NCI-H82 (cell line): Measurements from ENCODE around the gene ATE1.
"Not testable (repeated sequence)": the region's sequence is repeated elsewhere in the genome, so short reads cannot be mapped to it uniquely, and the experiment has no call there.

Experiments
- DNase-seq: peaks from one replicate; lab custom pipeline; 2025; lab: John Stamatoyannopoulos, UW

ATE1 gene

DNA sequence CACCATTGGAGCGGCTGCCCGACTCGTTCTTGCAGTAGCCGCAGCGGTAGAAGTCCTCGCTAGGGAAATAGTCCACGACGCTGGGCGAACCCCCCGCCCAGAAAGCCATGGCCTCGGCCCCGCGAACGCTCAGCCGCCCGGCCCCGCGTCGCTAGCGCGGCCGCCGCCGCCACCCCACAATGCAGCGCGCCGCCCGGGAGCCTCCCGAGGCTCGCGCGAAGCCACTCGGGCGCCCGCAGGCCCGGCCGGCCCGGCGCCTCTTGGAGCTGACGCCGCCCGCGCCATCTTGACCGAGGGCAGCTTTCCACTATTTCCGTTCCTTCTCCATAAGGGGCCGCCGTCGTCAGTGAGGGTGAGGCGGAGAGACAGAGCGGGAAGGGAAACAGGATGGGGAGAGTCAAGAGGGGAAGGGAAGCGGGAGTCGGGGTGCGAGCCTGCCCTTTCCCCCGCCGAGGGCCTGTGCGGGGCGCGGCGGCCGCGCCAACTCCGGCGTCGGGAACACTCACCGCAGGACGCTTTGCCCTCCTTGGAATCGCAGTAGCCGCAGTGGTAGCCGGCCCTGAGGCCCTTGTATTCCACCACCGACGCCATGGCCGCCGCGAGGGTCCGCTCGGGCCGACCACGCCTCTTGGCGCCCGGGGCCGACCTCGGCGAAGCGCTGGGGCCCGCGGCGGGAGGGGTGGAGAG is at the start of gene ATE1:
TSS of gene ATE1 (minus strand) at position 191 of the 687 bp plus-strand sequence. CDS start at position 109, 82 bp downstream.
- DNase-seq: peak; percentile 92

DNA sequence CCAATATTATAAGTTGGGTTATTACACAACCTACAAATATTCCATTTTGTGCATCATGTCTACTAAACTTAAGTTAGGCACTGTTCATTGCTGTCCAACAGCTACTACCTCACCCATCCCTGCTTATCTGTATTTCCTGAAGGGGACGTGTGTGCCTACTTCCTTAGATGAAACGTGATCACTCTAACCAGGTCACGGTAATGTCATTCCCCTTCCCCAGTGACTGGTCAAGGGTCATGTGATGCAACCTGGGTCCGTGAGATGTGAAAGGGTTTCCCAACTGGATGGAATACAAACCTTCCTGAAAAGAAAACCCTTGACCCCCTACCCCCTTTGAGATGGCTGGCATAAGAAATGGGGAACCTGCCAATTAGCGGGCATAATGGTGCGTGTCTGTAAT is 48.8 kb upstream of the ATE1 start:
- DNase-seq: no peak

DNA sequence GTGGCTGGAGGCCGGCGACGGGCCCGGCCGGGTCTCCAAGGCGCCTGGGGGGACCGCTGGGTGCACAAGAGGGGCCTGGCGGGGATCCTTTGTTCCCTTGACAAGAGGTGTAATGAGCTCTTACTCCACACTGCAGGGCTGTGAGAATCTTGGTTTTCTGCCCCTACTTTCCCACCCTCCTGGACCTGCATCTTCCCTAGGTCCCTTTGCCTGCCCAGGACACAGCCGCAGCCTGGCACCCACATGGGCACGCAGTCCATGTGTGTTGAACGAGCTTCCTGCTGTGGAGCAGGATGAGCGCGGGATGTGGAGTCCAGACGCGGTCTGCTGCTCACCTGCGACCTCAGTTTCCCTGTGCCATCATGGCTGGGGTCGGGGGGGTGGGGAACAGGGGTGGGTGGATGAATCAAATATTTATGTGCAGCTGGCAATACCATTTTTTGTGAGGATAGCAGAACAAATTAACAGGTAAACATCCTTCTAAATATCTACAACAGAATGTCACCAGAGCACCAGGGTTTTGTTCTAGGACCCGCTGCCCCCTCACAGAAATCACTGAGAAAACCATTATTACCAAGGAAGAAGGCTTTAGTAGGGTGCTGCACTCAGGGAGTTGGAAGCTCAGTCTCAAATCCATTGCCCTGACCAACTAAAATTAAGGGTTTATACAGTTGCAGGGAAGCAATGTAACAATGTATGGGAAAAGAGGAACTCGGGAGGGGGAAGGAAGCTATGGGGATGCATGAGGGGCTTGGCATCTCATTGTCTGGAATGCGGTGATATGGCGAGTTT is 47.7 kb upstream of the ATE1 start:
- no peak for DNase-seq

DNA sequence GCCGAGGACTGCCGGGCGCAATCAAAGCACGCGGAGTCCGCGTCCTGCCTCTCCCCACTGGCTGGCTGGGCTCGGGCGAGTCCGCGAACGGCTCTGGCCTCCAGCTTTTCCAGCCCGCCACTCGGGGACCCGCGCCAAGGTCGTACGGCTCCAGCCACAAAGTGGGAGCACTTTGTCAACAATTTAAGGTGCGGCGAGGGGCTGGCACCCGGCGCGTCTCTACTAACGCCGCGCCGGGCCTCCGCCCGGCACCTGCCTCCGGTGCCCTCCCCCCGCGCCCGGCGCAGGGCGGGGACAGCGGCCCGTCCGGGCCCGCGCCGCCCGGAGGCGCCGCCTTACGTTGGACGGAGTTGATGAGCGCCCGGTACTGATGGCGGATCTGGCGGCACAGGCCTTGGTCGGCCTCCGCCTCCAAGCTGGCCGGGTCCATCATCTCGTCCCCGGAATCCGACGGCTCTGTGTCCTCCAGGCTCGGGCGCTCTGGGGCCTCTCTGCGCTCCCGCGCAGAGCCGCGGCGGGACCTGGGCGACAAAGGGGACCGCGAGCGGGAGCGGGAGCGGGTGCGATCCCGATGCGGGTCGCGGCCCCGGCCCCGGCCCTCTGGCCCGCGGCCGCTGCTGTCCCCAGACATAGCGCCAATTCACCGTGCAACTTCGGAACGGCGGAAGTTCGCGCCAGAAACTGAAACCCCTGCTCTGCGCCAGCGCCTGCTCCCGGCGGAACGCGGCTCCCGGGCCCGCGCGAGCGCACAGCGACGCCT is 46.9 kb upstream of the ATE1 start, which contains the start of gene NSMCE4A:
TSS of gene NSMCE4A (minus strand) at position 683 of the 760 bp plus-strand sequence. CDS start at position 631, 52 bp downstream.
- DNase-seq: peak; percentile 77

DNA sequence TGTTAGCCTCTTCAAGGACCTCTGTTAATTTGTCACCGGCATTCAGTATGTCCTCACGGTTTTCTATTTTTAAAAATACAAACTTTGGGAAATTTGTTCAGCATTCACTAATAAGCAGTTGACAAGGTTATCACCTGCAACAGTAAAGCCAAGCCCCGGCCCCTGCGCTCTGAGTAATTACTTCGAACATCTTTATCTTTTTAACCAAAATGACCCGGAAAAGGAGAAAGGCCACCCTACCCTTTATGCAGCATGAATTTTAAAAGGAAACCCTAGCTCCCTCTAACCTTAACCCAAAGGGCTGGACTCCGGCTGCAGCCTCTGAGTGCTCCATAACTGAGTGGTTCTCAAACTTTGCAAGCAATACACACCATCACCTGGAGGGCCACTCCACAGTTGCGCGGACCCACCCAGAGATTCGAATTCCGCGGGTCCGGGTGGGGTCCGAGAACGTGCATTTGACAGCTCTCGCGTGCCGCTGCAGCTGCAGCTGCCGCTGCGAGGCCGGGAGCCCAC is 46.2 kb upstream of the ATE1 start:
- no peak for DNase-seq

DNA sequence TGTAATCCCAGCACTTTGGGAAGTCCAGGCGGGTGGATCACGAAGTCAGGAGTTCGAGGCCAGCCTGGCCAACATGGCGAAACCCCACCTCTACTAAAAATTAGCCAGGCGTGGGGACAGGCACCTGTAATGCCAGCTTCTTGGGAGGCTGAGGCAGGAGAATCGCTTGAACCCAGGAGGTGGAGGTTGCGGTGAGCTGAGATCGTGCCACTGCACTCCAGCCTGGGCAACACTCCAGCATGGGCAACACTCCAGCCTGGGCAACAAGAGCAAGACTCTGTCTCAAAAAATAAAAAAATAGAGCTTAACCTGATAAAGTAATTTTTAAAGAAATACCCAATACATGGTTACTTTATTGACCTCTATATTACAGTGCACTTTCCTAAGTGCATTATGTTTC is 41.3 kb upstream of the ATE1 start:
- not testable (repeated sequence) for DNase-seq

DNA sequence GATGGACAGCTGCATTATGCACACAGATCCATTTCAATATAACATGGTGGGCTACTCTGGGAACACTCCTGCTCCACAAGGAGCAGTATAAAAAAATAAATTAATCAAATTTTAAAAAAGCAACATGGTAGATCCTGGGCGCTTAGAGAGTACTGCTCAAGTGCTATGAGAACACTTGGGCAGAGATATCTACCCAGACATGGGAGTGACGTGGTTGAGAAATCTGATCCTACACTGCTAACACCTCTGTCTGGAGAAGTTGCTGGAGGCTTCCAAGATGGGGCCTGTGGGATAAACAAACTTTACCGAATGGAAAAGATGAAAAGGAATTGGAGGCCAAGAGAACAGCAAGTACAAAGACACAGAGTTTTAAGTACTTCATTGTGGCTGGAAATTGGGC is 38.2 kb upstream of the ATE1 start:
- no peak for DNase-seq

DNA sequence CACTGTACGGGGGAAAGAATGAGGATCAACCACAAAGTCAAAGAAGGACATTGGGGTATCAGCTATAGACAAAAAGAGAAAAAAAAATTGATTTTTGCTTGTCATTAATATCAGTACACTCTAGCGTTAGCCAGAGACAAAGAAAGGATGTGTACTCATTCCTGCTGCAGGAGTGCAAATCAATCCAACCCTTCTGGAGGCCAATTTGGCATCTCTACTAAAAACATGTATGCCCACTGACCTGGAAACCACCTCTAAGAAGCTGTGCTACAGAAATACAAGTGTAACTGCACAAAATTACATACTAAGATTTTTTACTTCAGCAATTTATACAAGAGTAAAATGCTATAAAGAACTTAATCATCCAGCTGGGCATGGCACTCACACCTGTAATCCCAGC is 33.6 kb upstream of the ATE1 start:
- no peak for DNase-seq

DNA sequence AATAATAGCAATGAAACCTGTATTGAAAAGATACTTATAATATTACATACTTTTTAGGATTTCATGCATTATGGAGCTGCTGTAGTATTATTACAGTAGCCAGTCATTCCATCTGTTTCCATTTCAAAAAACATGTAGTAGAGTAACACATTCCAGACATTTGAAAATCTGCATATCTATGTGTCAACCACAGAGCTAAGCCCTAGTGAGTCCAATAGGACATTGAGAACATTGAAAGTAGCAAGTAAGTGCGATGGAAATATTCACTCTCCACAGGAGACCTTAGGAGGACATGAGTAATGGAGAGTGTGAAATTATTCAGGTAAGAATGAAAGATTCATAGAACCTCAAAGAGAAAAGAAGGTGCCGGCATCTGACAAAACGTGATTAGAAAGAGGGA is 31.8 kb upstream of the ATE1 start:
- no peak for DNase-seq

DNA sequence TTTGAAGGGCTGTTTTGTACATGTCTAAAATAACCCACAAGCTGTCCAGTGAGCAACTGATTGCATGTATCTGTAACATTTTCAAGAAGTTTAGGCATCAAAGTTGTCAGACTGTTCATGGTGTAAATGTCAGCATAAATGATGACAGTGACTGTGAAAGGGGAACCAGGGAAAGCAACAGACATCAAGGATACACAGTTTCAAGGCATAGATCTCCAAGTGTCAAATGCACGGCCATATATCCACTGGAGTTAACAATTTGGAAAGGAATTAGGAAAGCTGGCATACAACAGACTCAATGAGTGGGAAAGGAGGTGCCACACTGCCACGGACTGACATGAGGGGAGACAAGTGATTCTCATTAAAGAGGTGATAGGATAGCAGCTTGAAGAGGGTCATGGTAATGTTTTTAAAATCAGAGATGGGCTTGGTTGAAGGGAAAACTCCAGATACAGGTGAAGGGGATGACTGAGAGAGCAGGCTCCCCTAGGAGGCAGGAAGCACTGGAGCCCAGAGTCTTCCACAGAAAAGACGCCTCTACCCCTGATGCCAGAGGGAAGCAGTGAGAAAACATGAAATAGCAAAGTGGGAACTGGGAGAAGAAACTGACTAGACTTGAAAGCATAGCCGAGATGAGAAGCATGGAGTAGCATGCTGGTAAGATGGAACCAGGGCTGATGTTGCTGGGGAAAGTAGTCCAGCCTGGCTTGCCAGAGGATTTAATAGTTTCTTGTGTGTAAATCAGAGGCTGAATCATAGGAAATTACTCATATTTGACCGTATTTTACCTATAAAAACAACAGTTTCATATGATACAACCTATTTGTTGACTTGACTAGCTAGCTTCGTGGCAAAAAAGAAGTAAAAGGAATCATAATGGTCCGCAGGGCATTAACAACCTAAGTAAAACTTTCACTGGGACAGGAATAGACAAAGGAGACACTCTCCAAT is 28.6 kb upstream of the ATE1 start:
- no peak for DNase-seq

DNA sequence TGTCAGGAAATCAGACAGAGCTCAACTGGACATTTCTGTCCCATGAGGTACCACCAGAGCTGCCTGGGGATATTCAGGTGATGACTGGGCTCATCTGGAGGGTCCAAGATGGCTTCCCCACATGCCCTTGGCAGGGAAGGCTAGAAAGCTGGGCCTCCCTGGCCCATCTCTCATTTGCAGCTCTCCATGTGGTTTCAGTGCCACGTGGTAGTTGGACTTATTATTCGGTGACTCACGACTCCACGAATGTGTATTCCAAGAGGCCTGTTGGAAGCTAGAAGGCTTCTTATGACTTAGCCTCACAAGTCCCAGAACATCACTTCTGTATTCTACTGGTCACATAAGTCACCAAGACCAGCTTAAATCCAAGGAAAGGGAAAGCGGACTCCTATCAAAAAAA is 24.4 kb upstream of the ATE1 start:
- DNase-seq: no peak

DNA sequence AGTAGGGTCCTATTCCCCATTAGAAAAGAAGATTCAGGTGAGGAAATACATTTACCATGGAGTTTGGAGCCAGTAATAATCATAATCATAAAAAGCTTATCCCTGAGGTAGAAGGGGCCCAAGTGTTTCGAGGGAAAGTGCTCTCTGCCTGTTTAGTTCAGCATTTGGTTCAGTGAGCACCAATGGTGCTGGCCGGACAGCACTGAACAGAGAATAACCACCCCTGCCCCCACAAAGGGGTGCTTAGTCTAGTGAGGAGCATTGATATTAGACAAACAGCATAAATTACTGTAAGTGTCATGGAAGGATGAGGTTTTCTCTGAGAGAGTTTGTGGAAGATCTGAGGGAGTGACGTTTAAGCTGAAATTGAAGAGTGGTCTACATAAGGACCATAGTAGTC is 21.6 kb upstream of the ATE1 start:
- no peak for DNase-seq

DNA sequence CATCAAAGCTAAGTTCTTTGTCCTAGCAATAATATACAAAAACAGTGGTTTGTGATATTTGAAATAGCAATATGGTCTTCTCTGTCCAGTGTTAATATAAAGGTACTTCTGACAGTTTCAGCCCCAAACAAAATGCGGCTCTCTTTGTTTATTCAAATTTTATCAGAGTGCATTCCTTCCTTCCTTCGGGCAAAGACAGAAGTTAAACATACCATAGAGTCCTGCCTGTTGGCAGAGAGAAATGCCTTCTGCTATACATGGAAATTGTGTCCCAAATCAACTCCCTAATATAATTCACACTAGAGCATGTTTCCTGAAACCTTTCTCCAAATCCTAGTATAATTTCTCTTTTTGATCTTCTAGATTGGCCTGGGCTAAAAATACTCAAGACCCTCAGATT is 21.2 kb upstream of the ATE1 start:
- DNase-seq: no peak

DNA sequence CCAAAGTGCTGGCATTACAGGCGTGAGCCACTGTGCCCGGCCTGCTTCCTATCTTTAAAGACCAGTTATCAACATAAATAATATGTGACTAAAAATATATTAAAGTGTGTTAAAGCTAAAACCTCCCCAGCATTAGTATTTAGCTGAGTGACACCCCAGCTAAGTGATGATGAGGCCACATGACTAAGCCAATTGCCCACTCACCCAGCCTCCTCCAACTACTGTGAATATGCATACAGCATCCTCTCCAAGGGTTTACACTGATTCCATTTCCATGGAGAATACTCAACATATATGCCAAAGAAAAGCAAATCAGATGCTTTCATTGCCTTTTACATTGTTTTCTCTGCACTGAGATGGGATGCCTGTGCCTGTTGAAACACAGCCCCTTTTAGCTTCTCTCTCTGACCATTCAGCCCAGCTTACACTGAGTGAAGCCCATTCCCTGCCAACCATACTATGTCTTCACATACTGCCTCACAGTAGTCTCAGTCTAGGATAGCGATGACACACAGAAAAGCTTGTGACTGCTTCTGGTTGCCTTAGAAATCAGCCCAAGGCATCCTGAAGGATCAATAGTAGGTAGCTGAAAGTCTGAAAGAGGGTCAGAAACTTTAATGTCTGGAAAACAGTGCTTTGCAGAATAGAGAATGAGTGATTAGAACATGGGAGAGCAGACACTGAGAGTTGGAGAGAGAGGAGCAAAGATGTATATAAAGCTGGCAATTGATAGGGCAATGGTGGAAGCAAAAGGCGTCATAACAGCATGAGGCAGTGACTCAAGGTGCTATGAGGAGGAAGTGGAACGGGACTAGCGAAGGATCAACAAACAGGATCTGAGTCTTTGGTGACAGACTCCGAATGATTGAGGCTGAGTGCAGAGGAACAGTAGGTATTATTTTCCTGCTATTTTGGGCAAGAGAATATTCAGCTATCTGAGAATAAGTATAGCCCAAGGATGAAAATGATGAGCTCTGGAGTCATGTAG is 19.8 kb upstream of the ATE1 start:
- peak; percentile 35 for DNase-seq

DNA sequence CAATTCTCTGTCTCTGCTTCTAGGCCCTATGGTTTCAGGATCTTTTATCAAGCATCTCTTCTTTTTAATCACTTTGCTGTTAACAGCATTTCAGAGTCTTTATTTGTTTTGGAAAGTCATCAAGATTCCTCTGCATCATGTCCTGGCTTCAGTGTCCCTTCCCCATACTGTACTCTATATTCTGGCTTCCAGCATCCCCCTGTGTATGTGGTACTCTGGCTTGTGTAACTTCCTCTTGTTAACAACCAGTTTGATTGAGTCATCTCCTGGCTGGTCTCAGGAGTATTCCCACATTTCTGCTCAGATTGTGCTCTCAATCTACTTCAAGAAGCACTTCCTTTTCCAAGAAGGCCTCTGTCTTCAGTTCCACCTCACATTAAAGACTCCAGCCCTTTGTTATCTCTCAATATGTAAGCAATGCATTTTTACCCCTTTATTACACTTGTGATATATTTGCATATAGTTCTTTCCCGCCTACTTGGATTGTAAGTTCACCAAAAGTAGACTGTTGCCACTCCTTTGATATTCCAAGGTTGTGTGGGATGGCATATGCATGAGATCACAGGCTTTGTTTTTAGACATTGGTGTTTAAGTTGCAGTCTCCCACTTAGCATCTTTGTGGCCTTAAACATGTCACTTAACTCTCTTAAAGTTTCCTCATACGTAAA is 15.1 kb upstream of the ATE1 start:
- no peak for DNase-seq

DNA sequence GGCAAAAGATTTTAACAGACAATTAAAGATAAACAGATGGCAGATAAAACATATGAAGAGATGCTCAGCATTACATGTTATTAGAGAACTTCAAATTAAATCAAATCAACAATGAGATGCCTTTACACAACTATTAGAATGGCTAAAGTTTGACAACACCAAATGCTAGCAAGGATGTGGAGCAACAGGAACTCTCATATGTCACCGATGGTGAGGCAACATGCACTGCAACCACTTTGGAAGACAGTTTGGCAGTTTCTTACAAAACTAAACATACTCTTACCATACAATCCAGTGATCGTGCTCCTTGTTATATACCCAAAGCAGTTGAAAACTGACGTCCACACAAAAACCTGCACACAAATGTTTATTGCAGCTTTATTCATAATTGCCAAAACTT is 13.7 kb upstream of the ATE1 start:
- DNase-seq: no peak

DNA sequence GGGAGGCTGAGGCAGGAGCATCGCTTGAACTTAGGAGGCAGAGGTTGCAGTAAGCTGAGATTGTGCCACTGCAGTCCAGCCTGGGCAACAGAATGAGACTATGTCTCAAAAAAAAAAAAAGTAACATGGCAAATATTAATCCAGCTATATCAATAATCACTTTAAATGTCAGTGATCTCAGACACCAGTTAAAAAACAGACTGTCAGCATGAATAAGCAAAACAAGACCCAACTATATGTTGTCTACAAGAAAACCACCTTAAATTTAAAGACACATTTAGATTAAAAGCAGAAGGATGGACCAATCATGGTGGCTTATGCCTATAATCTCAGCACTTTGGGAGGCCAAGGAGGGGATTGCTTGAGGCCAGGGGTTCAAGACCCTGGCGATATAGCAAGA is 8.5 kb upstream of the ATE1 start:
- DNase-seq: no peak

DNA sequence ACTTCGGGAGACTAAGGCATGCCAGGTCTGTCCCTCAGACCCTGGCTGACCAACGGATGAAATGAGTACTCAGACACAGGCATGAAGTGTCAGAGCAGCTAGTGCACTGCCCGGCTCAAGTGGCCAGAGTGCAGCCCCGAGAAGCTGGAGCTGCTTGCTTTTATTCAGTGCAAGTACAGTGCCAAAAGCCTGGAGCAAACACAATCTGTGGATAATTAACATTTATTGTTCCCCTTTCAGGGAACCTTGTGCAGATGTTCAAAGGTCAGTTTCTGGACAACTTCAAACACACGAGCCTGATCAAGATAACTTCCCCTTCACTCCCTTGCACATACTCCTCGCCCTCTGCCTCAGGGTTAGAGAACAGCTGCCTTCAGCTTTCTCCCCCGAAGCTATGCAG is 7.9 kb upstream of the ATE1 start:
- no peak for DNase-seq

DNA sequence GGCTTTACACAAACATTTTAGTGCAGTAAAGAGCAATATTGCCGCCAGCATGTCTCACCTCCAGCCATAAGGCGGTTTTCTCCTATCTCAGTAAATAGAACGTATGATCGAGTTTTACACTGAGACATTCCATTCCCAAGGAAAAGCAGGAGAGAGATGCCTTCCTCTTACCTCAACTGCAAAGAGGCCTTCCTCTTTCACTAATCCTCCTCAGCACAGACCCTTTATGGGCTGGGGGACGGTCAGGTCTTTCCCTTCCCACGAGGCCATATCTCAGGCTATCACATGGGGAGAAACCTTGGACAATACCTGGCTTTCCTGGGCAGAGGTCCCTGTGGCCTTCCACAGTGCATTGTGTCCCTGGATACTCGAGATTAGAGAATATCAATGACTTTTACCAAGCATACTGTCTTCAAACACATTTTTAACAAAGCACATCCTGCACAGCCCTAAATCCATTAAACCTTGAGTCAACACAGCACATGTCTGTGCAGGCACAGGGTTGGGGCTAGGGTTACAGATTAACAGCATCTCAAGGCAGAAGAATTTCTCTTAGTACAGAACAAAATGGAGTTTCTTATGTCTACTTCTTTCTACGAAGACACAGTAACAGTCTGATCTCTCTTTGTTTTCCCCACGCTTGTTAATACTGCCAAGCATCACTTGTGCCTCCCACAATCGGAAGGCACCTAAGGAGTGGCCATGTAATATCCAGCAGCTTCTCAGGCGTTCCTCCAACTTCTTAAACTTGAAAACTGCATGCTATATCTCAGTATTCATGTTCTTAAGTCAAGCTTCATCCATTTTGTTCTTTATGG is 2.6 kb upstream of the ATE1 start:
- peak; percentile 20 for DNase-seq
